ENCODE results near the gene TRPT1. TPM values are rescaled to one million over a fixed set of nuclear protein-coding genes. Genes with fewer than 3 reads are reported as not detected.

Gene TRPT1
- total RNA-seq, 2 donors from 2014 or later = 31.2 to 36.5 TPM

DNA sequence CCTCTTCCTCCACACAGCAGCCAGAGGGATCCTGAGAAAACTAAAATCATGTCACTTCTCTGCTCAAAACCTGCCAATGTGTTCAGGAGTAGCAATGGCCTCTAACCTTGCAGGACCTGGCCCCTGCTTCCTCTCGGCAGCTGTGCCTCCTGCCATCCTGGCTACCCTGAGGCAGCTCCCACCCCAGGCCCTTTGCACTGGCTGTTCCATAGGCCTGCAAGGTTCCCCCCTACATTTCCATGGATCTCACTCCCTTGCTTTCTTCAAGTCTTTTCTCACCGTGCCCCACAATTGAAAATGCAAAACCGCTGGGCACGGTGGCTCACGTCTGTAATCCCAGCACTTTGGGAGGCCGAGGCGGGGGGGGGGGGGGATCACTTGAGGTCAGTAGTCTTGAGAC lies 42.1 kb downstream of the TRPT1 start:
- no peaks in the 10 kb centered on the region for H3K9me3 Mint-ChIP-seq
- peaks cover 6 to 12% of the 10 kb centered on the region in 2 donors for H3K36me3 Mint-ChIP-seq
- H3K27ac Mint-ChIP-seq = no peak overlapping the region
- DNase-seq (ENCODE audit: low spot score in 2 of 2) (no peak), ATAC-seq (no peak)

- Mint-ChIP-seq H3K36me3 (peaks cover 6 to 17% of the 10 kb centered on the region in 2 donors), H3K27ac (no peak overlapping the region), H3K9me3 (no peaks in the 10 kb centered on the region)
- ATAC-seq (peak in 1 of 2 donors; percentile 23), DNase-seq (ENCODE audit: low spot score in 2 of 2) (peak; percentile 44 to 75)
These were observed 44.2 kb downstream of the TRPT1 start for GRCh38 chr11:64181506-64182411.

DNA sequence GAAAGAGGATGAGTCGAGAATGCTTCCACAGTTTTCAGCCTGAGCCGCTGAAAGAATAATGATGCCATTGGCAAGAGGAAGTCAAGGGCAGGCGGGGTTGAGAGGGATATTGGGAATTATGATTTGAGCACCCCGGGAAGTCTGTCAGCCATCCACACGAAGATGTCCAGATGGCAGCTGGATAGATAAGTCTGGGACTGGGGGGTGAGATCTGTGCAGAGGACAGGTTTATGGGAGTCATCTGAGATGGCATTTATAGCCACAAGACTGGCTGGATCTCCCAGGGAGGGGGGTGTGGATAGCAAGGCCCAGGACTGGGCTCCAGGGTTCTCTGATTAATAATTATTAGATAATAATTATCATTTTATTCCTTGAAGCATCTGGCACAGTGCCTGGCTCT lies 45.1 kb downstream of the TRPT1 start:
- Mint-ChIP-seq H3K9me3 (no peaks in the 10 kb centered on the region), H3K36me3 (peaks cover 2 to 13% of the 10 kb centered on the region in 2 donors), H3K27ac (no peak overlapping the region)
- no peak for ATAC-seq
- no peak for DNase-seq (ENCODE audit: low spot score in 2 of 2)

GRCh38 chr11:64178951-64179639 lies 46.9 kb downstream of the TRPT1 start:
- Mint-ChIP-seq H3K36me3 (peaks cover 0 to 16% of the 10 kb centered on the region in 2 donors), H3K27ac (no peak overlapping the region), H3K9me3 (peaks cover under 1 to 3% of the 10 kb centered on the region in 2 donors)
- DNase-seq (ENCODE audit: low spot score in 2 of 2) = no peak
- no peak for ATAC-seq

DNA sequence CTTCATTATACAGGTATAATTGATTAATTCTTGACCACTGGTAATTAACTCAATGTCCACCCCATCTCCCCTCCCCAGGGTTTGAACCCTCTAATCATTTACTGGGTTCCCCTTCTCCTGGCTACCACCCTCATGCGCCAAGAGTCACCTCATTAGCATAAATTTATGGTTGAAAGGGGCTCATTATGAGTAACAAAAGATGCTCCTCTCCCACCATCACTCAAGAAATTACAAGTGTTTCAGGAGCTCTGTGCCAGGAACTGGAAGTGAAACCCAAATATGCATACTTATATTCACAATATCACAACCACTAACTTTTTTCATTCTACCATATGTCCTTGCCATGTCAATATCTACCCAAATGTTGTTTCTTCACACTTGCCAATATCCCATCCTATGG lies 47.8 kb downstream of the TRPT1 start:
- Mint-ChIP-seq H3K36me3 (peaks cover 0 to 22% of the 10 kb centered on the region in 2 donors), H3K27ac (no peak overlapping the region), H3K9me3 (peaks cover 5 to 7% of the 10 kb centered on the region in 2 donors)
- ATAC-seq (peak in 1 of 2 donors; percentile 78), DNase-seq (ENCODE audit: low spot score in 2 of 2) (no peak)

- peaks cover 0 to 22% of the 10 kb centered on the region in 2 donors for H3K36me3 Mint-ChIP-seq
- no peak overlapping the region for H3K27ac Mint-ChIP-seq
- no peak for ATAC-seq
- peaks cover 5 to 7% of the 10 kb centered on the region in 2 donors for H3K9me3 Mint-ChIP-seq
- DNase-seq (ENCODE audit: low spot score in 2 of 2) = no peak
These were observed 49.2 kb downstream of the TRPT1 start for GRCh38 chr11:64176751-64177150.

Other genes starting within 250 kb of the TRPT1 start
- 10 to 100 TPM; 60.0 to 86.4 TPM for gene OTUB1, start 239.7 kb downstream of the TRPT1 start, total RNA-seq
- gene FLRT1, start 190.3 kb downstream of the TRPT1 start, total RNA-seq = not detected
- gene MACROD1, start 60.1 kb downstream of the TRPT1 start, total RNA-seq = 10 to 100 TPM; 11.0 to 25.3 TPM
- gene STIP1, start 40.0 kb downstream of the TRPT1 start, total RNA-seq = 100 to 1,000 TPM; 328 to 366 TPM
- 100 to 1,000 TPM; 142 to 193 TPM for gene FERMT3, start 19.5 kb downstream of the TRPT1 start, total RNA-seq
- gene NUDT22, start 88 bp upstream of the TRPT1 start, total RNA-seq = 10 to 100 TPM; 87.4 to 88.8 TPM
- gene DNAJC4, start 4.4 kb upstream of the TRPT1 start, total RNA-seq = 10 to 100 TPM; 26.7 to 48.7 TPM
- gene VEGFB, start 8.4 kb upstream of the TRPT1 start, total RNA-seq = 100 to 1,000 TPM in 1 of 2 donors, 10 to 100 TPM in 1; 57.6 to 119 TPM
- gene FKBP2, start 14.9 kb upstream of the TRPT1 start, total RNA-seq = 10 to 100 TPM; 27.7 to 36.0 TPM
- gene PPP1R14B, start 20.8 kb upstream of the TRPT1 start, total RNA-seq = 100 to 1,000 TPM; 177 to 262 TPM
- 10 to 100 TPM; 10.4 to 13.7 TPM for gene PLCB3, start 25.3 kb upstream of the TRPT1 start, total RNA-seq
- gene BAD, start 58.5 kb upstream of the TRPT1 start, total RNA-seq = 10 to 100 TPM in 1 of 2 donors, 1 to 10 TPM in 1; 7.1 to 31.6 TPM
- 10 to 100 TPM; 34.2 to 37.6 TPM for gene GPR137, start 59.7 kb upstream of the TRPT1 start, total RNA-seq
- gene KCNK4, start 65.1 kb upstream of the TRPT1 start, total RNA-seq = under 1 TPM; 0.23 to 0.46 TPM
- under 1 TPM in 1 of 2 donors, not detected in 1; 0.55 TPM for gene CATSPERZ, start 74.2 kb upstream of the TRPT1 start, total RNA-seq
- gene ESRRA, start 79.3 kb upstream of the TRPT1 start, total RNA-seq = 10 to 100 TPM; 33.6 to 48.1 TPM
- gene TRMT112, start 91.4 kb upstream of the TRPT1 start, total RNA-seq = 100 to 1,000 TPM; 198 to 213 TPM
- 100 to 1,000 TPM; 131 to 152 TPM for gene PRDX5, start 91.9 kb upstream of the TRPT1 start, total RNA-seq
- gene CCDC88B, start 114.0 kb upstream of the TRPT1 start, total RNA-seq = 100 to 1,000 TPM in 1 of 2 donors, 10 to 100 TPM in 1; 75.0 to 103 TPM
- gene RPS6KA4, start 133.0 kb upstream of the TRPT1 start, total RNA-seq = 10 to 100 TPM; 23.2 to 23.8 TPM